Activated gamma-delta T cell treated with Interleukin-2 at 50 U/mL for 16 hours (primary cell): ENCODE results near the gene ORC2.
"Not testable (repeated sequence)": the region's sequence is repeated elsewhere in the genome, so short reads cannot be mapped to it uniquely, and the experiment has no call there.

Experiments
- DNase-seq: peaks from one replicate; pipeline ENCODE4 v3.0.0-alpha.2; 2020

Gene ORC2

GRCh38 chr2:200930947-200931626 lies 32.4 kb downstream of the ORC2 start:
- no peak for DNase-seq

GRCh38 chr2:200929334-200930249 lies 33.9 kb downstream of the ORC2 start:
- DNase-seq = no peak

GRCh38 chr2:200922439-200922838 lies 41.0 kb downstream of the ORC2 start:
- no peak for DNase-seq

DNA sequence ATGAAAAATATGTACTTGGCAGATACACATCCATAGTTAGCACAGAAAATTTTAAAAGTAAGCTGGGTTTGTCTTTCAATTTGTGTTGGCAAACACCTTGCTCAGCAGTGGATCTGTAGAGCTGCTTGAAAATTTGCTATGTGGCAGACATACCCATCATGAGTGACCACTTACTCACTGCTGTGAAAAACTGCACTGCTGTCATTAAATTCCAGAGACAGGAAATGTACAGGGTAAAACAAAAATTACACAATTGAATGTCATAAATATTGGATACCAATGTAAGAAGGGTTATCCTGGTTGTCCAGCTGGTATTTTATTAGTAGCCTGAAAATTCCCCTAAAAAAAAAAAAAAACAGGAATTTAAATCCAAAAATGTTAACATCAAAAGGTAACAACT lies 49.8 kb downstream of the ORC2 start:
- DNase-seq = no peak

DNA sequence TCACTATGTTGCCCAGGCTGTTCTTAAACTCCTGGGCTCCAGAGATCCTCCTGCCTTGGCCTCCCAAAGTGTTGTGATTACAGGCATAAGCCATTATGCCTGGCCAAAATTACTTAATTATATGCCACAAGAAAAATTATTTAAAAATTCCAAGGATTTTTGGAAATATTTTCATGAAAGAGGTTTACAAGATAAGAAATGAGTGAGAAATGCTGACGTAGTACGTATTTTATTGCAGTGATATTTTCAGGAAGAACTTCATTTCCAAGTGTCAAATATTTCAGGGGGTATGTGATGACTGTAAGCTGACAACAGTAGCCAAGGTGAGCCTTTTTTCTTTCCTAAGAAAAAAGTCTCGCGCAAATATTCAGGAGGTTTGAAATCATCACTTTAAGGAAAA lies 53.5 kb downstream of the ORC2 start:
- DNase-seq = no peak

DNA sequence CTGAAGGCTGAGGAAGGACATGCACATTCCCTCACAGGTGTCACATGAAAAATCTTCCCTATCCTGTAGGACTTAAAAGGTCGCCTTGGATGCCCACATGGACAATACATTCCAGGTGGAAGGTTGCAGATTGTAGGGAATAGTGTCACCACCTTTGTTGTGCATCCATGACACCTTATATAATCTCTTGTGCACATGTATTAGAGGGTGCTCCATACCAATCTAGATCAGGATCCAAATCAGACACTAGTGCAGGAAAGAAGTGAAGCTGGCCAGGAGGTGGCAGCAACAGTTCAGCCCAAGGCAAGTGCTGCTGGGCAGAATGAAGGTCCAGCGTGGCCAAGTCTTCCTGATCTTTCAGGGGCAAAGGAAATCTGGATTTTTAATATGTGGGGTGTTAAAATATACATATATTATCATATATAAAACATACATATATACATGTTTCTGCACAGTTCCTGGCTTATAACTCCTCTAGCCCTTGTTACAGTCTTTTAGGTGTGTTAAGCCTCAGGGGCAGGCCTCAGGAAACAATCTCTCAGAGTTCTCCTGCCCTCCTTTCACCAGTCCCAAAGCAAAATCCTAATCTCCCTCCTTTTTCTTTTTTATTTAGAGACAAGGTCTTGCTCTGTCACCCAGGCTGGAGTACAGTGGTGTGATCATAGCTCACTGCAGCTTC lies 57.7 kb downstream of the ORC2 start:
- peak; percentile 33 for DNase-seq

- DNase-seq = peak; percentile 70
Observed at GRCh38 chr2:200901459-200902072, 61.9 kb downstream of the ORC2 start.

DNA sequence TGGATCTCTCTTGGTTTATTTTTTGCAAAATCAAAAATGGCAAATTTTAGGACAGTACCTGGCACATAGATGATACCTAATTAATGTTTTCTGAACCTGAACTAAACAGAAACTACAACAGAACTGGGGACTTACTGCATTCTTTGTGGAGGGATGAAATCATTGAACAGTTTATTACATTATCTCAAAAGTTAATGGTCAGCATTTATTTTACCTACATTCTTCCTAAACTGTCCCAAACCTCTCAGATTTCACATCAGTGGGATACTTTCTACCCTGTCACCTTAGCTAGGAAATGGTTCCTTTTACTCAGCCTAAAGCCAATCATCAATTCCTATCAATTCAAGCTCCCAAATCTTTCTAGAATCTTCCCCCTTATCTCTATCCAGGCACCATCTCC lies 64.0 kb downstream of the ORC2 start:
- no peak for DNase-seq

DNA sequence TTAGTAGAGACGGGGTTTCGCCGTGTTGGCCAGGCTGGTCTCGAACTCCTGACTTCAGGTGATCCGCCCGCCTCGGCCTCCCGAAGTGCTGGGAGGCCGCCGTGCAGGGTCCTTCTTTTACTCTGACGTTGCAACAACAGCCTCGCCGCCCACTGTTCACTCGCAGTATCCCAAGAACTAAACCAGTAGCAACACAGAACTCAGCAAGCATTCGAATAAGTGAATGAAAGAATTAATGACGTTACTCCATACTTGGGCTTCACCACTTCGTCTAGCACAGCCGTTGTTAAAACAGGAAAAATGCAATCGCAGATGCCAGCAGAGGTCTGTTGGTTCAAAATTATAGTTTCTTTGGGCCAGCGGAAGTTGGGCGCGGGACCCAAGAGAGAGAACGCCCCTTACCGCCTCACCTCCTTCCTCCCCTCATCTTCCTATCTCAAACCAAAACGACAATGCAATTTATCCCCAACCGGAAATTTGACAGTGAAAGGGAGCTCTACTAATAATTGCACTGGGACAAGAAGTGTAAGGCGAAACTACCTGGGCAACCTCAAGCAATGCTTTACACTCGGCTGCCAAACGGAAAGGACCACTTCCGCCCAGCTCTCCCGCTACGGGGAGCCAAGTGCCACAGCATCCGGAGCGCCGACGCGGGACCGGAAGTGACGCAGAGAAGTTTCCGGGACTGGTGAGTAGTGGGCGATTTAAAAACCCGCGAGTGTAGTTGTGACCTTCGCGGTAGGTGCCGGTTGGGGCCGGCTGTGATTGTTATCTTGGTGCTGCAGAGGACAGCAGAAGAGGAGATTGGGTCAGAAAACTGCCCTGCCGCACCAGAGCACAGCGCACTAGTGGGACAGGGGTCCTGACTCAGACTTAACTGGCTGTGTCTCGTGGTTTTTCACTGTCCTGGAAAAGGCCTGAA lies 74.5 kb downstream of the ORC2 start, which contains the start of the genes NIF3L1 and PPIL3:
NIF3L1 (plus strand) TSS at position 668 of the 922 bp plus-strand sequence. CDS start 2,573 bp downstream, outside the sequence.
PPIL3 (minus strand) TSS at position 374 of the 922 bp plus-strand sequence. CDS start 1,462 bp downstream, outside the sequence.
- peak; percentile 95 for DNase-seq

DNA sequence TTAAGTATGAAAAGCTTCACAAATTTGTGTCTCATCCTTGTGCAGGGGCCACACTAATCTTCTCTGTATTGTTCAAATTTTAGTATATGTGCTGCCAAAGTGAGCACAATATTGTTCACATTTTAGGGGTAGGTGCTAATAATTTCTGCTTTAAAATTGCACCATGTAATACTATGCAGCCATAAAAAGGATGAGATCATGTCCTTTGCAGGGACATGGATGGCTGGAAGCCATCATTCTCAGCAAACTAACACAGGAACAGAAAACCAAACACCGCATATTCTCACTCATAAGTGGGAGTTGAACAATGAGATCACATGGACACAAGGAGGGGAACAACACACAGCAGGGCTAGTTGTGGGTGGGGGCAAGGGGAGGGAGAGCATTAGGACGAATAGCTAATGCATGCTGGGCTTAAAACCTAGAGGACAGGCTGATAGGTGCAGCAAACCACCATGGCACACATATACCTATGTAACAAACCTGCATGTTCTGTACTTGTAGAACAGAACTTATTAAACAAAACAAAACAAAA lies 81.7 kb downstream of the ORC2 start:
- not testable (repeated sequence) for DNase-seq

GRCh38 chr2:200878289-200878880 lies 85.1 kb downstream of the ORC2 start:
- no peak for DNase-seq

DNA sequence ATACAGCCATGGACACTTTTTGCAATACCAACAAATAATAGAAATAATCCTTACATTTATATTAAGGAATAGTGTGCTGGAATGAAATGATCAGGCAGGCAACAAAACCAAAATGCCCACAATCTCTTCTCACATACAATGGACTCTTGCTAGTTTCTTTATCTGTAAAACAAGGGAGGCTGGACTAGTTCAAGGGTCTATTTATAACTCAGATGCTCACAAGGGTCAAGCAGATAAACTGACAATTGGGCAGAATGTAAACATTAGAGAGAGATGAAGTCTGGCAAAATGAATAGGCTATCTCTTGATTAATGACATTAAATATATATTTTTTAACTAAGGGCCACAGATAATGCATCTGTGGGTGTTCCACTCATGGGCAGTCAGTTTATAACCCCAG lies 86.0 kb downstream of the ORC2 start:
- DNase-seq = no peak

GRCh38 chr2:200873560-200873959 lies 89.9 kb downstream of the ORC2 start:
- DNase-seq = no peak

DNA sequence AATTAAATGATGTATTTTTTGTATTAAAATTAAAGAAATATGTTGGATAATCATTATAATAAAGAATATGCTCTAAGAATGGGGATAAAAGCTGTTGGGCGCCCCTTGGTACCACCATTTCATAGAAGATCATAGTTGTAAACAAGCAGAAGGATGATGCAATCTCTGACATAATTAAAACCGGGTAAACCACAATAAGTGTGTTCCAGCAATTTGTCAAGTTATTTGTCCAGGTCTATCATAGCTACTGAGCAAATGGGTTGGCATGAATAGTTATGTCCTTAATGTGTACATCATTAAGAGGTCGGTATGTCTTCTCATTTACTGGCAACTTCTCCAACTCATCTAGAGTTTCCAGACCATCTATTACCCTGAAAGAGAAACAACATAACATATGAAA lies 92.3 kb downstream of the ORC2 start:
- no peak for DNase-seq

GRCh38 chr2:200869014-200869413 lies 94.4 kb downstream of the ORC2 start:
- no peak for DNase-seq

- peak; percentile 97 for DNase-seq
Observed at GRCh38 chr2:200864176-200865034, 99.1 kb downstream of the ORC2 start, which contains the start of gene CLK1. Gene CLK1 (minus strand): TSS chr2:200864658. CDS start chr2:200861862, 2,796 bp downstream.

- no peak for DNase-seq
Observed at GRCh38 chr2:200863782-200864175, 99.7 kb downstream of the ORC2 start.

DNA sequence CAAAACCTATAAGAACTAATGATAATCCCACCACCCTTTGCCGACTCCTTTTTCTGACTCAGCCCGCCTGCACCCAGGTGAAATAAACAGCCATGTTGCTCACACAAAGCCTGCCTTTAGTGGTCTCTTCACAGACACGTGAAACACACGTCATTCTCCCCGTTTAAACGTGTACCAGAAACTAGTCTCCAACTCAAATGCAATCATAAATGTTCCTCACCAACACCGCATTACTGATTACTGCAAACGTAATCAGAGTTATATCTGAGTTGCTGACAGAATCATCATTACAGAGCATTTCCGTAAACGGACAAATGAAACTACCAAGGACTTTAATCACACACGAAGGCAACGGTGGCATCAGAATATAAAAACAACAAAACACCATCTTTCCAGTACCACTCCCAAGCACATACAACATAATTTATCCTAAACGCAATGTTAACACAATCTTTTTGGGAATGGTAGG lies 100.9 kb downstream of the ORC2 start:
- DNase-seq = peak; percentile 46

DNA sequence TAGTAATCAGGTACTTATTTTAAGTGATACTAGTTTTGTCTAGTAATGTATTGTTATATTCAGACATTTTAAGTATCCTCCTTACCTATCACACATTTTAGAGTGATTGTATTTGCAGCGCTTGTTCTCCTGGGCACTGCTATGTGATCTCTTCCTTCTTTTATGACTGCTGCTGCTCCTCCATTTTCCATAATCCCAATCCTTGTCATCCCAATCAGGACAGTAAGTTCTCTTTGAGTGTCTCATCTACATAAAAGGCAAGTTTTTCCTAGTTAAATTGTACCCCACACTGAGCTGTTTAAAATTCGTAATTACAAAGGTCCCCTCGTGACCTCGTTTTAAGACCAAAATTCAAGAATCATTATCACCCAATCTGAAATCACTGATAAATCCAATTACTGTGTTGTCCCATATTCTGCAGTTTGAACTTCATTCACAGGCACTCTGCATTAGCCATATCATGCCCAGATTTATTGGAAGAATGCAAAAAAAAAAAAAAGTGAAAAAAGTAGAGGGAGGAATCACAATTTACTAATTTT lies 101.8 kb downstream of the ORC2 start:
- DNase-seq = no peak
